GM19438 (cell line): Measurements from ENCODE around the gene PARVA.

Experiments
- ATAC-seq: cut with Tn5 transposase; IDR thresholded peaks from one replicate; pipeline ENCODE4 v1.9.1; 2021; ENCODE audit warnings: low read depth; ENCODE audit not compliant: unreplicated experiment

Gene PARVA

DNA sequence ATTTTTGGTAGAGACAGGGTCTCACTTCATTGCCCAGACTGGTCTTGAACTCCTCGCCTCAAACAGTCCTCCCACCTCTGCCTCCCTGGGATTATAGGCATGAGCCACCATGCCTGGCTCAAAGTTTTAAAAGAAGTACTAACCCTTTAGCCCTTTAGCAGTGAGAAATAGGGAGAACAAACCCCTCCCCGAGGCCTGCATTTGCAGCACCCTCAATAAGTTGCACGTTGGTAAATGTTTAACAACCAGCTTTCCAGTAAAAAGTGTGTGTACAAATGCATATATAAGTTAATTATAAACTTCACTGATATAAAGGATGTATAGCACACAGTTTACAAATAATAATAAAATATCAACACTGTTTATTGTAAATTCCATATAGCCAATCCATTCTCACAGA is 51.8 kb downstream of the PARVA start:
- ATAC-seq, result no peak

DNA sequence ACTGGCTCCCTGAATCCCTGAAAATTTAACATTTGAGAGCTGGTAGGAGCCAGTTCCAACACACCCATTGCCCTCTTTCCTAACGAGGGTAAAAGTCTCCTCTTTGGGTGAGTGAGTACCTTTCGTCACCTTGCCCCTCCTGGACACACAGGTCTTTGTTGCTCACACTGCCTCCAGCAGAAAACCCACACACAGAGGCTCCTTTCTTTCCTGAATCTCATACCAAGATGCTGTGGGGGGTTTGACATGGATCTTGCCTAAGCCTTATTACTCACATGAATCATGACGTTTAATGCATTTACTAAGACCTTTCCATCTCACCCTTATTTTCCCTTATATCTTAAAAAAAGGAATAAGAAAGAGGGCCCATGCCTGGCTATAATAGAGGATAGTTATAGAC is 53.0 kb downstream of the PARVA start:
- no peak for ATAC-seq

DNA sequence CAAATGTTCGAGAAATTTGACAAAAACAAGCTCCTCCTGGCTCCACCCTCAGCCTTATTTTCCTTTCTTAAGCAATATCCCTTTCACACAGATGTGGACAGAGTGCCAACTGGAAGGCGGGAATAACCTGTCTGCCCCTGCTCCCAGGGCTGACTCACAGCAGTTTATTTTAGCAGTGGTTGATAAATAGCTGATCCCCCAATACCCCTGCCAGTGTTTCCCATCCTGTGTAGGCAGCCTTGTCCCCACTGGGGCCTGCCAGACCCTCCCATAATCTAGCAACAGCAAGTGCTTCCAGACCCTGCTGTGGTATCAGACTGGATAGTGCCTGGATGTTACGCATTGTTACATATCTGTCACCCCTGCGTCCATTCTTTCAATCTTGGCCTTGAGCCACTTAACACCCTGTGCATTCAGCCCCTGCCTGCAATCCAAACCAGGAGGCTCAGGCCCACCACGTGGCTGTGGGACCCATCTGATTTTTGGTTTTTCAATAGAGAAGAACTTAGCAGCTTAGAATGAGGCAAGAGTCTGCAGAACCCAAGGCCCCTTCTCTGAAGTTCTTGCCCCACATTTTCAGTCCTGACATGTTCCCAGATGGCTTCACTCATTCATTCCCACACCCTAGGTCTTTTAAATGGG is 53.7 kb downstream of the PARVA start:
- no peak for ATAC-seq

DNA sequence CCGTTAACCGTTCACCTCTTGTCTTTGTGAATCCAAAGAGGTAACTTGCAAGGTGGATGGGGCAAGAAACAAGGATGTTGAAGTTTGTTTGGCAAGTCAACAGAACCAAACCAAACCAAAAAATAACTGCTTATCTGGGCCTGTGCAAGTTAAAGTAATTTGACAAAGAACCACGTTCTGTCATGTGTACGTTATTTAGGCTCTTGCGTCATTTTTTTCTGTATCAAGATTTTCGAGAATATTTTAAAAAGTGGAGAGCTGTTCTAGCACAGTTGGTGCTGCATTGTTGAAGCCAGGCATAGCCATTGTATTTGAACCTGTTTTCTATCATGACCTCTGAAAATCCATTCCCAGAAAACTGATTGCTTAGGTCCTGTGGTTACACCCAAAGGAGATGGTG is 55.1 kb downstream of the PARVA start:
- ATAC-seq, result no peak

DNA sequence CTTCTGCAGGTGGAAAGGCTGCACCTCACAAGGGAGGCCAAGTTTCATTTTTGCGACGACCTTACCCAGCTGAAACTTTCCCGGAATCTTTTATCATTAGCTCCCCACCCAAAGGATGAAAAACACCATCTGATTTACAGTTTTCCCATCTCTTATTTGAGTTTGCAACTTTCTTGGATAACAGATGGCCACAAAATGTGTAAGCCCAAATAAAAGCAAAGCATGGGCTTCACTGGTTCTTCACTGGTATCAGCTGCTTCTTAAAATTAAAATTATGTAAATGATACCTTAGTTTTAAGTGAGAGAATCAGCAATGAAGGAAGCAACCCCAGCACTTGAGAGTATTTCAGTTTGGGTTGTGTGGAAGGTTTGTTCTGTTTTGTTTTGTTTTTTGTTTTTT is 55.8 kb downstream of the PARVA start:
- no peak for ATAC-seq

DNA sequence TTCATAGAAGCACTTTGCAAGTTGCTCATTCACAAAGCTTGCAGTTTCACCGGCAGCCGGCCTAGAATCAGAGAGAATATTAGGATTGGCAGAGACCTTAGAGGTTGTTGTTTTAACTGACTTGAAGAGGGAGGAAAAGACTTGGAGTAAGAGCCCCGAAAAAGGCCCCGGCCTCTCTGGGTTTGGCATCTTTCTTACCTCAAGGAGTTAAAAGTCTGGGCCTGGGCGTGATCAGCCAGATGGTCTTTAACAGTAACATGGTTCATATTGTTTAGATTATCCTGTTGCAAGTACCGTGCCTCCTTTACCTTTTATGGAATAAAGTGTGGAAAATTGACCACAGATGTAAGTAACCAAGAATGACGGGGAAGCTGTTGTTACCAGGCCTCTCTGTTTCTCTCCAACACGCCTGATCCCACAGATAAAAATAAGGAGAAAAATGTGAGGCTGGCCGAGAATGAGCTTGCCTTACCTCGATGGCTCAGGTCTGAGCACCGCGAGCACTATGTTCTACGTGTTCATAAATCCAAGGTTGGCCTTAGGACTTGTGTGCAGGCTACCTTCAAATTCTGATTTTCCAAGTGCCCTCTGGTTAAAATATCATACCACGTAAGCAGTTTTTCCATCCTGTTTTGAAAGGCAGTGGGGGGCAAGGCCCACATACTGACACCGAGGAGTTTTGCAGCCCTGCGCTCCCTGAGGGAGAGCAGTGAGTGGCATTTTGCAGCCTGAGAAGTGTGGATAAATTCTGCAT is 56.4 kb downstream of the PARVA start:
- ATAC-seq, result no peak

DNA sequence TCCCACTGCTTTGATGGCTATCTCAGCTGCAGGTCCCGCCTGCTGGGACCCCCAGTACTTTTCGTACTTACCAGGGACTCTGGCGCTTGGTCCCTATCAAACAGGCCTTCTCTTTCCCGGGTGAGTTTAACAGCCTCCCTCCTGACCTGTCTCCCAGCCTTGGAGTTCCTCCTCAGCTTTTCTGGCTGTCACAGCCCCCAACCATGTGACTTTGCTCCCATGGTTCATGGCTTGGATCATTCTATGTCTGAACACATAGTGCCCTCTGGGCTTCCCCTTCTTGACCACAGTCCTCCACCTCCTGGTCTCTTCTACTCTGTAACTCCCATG is 56.9 kb downstream of the PARVA start:
- ATAC-seq, result no peak

DNA sequence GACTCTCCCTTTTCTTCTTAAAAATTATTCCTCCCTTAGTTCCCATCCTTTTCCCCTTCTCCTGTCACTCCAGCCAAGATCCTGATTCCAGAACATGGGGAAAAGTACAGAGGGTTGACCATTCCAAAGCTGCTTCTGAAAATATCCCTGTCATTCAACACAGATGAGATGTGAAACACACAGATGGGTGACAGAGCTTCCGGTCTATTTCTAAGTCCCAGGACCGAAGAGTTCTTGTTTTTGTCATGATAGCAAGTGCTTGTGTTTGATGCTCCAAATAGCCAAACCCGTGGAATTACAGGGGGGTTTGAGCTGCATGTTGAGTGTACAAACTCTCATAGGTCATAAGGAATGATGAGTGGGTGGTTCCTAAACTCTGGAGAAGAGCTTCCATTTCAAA is 57.9 kb downstream of the PARVA start:
- ATAC-seq, result no peak

DNA sequence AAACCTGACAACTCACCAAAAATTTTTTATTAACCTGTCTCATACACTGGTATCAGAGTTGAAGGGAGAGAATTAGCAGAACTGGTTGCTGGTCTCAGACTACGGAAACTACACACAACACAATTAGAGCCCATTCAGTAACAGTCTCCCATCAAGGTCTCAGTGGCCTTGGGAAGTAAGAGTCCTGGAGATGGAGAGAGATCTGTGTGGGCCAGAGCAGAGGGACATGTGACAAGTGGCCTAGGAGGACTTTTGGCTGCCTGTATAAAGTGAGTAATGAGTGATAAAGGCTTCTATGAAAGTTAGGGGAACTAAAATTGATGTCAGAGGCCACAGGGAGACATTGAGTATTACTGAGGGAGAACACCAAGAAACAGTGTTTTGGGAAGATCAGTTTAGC is 58.9 kb downstream of the PARVA start:
- no peak for ATAC-seq

DNA sequence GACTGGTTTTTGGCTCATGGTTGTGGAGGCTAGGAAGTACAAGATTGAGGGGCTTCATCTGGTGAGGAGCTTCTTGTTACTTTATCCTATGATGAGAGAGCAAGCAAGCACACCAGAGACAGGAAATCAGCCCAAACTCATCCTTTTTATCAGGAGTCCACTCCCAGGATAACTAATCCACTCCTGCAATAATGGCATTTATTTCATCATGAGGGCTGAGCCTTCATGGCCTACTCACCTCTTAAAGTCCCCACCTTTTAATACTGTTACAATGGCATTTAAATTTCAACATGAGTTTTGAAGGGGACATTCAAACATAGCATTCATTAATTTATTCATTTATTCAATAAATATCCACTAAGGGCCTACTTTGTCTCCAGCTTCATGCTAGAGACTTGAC is 60.9 kb downstream of the PARVA start:
- ATAC-seq, result no peak

DNA sequence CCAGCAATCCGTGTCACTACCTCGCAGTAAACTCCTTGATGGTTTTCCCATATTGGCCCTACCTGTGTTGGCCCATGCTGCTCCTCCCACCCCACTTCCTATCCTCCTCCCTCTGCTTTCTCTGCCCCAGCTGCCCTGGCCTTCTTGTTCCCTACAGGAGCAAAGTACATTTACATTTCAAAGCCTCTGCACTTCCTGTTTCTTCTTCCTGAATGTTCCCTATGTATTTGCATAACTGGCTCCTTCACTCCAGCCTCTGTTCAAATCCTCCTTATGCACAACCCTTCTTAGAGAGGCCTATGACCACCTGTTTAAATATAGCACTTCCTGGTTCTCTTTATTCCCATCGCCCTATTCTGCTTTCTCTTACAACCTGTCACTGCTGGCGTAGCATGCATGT is 62.2 kb downstream of the PARVA start:
- no peak for ATAC-seq

DNA sequence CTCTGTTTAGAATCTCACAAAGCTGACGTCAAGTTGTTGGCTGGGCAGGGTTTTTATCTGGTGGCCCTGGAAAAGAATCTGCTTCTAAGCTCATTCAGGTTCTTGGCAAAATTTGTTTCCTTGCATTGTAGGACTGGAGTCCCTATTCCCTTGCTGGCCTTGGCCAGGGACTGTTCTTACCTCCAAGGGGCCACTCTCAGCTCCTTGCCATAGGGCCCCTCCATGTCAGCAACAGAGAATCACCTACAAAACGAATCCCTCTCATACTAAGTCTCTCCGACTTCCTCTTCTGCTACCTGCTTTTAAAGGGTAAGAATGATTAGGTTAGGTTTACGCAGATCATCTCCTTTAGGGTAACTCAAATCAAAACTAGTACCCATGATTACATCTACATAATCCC is 63.2 kb downstream of the PARVA start:
- ATAC-seq, result no peak

DNA sequence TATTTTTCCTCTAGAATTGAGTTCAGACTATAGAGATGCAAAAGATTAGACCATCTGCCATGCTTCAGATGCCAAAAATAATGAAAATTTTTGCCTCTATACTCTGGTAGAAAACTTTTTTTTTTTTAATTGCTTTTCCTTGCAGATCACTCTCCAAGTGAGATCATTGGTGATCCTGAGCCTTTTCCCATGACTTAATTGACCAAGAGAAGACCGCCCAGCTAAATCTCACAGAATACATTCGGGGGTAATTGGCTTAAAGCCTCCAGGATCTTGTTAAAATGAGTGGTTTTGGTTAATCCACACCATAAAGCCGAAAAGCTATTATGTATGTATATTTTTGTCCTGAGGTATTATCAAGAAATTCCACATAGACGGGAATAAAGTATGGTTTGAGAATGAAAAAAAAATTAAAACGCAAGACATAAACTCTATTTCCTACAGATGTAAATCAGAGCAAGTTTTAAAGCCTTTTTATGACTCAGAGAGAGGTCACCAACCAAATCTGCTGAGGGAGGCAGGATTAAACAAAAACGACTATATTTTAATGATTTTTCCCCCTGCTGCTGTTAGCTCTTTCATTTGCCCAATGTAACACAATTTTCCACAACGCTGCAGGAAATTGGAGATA is 64.0 kb downstream of the PARVA start:
- no peak for ATAC-seq

DNA sequence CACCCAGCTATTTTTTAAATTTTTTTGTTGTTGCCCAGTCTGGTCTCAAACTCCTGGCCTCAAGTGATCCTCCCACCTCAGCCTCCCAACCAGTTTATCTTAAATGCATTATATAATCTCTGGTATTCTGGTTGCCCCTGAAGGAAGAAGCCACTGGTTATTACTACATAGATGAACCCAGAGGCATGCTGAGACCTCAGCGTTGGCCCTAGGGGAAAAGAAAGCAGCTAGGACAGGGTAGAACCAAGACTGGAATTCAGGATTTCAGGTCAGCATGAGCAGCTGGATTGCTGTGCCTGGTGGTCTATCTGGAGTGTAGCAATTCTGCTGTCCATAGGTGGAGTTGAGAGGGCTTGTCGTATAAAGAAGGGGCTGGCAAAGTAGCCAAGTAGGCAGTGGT is 67.2 kb downstream of the PARVA start:
- no peak for ATAC-seq

DNA sequence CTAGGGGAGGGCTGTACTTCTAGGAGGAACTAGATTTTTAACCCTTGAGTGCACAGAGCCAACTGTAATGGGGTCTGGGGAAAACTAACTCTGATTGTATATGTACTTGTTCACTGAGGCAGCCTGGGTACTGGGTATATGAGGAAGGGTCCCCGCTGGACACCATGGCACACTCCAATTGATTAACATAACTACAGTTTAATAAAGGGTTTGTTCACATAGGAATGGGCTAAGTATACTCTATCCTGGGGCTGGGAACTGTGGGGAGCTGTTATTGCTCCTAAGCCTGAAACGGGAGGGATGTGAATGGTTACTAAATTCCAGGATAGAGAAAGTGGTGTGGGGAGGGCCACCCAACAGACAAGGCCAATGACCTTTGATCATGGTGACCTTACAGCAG is 67.6 kb downstream of the PARVA start:
- no peak for ATAC-seq

DNA sequence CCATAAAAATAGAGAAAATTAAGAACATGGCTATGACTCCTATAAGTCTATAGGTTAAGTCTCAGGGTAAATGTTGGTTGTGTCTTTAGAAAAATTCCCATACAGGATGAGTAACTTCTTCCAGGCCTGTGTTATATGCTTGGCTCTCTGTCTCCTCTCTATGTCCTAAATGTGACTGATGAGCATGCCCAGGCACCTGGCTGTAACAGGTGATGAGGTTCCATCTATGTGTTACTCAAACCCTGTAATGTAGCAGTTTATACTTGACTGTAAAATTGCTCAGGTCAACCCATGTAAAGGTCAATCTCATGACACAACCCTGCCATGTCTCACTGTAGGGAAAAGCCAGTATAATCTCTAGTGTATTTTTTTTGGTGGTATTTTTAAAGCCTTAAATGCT is 69.5 kb downstream of the PARVA start:
- no peak for ATAC-seq

DNA sequence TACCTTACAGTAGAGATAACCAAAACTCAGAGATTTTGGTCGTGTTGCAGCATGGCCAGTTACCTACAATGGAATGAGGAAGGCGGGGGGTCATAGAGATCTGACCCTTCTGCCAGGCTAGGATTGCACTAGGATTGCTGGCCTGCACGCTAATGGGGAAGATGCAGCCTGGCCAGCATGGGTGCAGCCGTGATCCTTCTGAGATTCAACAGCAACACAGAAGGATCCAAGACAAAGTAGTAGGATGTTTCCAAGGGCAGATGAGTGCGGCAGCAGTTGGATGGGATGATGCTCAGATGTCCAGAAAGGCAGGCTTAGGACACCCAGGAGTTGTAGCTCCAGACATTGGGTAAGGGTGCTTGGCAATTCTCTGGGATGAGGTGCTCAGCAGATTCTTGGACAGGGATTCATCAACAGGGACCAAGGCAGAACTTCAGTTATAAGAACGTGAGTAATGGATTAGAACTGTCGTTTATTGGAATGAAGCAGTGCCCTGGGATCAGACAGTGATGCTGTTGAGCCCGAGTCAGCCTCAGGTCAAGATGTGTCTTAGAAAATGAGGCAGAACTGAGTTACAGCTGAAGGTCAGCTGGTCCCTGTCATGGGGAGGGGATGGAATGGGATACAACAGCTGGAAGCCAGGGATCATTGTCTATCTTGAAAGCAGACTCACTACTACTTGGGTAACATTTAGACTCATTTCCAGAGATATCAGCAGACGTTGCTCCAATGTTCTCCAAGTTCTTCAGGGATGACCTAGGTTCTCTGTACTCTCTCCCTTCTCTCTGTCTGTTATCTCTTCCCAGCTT is 71.0 kb downstream of the PARVA start:
- ATAC-seq, result no peak

DNA sequence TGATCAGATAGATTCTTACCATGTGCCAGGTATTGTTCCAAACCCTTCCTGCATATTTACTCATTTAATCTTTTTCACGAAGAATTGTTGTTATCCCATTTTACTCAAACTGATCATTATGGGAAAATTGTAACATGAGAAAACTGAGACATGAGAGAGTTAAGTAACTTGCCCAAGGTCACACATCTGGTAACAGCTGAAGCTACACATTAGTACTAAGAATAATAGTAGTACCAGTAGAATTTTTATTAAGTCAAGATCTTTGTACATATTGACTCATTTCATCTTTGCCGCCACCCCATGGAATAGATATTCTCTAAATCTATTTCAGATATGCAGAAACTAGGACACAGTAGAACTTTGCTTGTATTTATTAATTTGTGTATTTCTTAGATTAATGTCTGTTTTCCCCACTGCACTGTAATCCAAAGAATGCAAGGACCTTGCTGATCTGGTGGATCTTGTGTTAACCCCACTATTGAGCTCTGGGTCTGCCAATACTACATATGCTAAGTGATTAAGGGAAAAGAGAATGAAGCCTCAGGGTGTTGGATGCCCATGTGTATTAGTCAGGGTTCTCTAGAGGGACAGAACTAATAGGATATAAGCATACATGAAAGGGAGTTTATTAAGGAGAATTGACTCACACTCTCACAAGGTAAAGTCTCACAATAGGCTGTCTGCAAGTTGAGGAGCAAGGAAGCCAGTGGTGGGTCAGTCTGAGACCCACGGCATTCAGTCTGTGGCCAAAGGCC is 72.8 kb downstream of the PARVA start:
- no peak for ATAC-seq

DNA sequence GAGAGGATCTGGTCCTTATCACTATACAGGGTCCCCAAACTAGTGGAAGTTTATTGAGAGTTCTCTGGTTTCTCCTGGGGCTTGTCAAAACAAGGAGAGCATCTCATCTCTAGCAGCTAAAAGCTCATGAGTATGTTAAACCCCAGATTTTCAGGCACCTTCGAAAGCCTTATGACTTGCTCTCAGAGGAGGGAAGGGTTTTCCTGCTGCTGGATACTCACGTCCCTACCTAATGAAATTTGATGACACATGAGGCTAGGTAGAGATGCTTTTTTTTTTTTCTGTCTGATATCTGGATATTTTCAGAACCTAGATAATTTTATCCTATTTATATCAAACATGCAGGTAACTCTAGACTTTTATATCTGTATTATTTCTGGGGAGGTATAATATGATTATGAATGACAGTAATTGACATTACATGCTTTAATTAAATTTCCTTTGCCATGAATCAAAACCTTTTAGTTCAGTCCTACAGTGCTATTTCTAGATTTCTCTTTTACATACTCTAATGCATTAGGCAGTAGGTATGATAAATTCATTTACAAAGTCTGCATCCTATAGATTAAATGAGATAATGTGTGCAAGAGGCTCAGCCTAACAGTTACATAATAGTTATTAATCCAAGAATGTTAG is 73.9 kb downstream of the PARVA start:
- ATAC-seq, result no peak

DNA sequence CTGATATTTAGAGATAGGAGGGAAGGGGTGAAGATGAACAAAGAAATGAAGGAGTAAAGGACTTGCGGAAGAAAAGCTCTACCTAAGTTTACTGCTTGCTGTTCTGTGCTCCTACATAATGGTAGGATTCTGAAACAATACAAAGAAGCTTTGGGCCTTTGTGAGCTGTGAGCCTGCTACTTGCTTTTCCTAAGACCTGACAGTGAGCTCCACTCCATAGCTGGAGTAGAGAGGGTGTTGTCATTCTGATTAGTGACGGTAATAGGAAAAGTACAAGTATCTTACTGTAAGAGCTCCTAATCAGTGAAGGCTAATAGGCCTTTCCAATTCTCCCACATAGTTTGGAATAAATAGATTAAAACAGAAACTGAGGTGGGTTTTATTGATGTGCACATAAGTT is 75.9 kb downstream of the PARVA start:
- no peak for ATAC-seq
